Neuronal stem cell (in vitro differentiated cells): ENCODE results near the gene CAMK1D.

Experiments
- DNase-seq: peaks from one replicate; pipeline ENCODE4 v3.0.0-alpha.2; 2013; ENCODE audit warnings: low spot score
- H2AFZ ChIP-seq: one replicate; pipeline ENCODE4 v1.6.1; 2013; ENCODE audit warnings: mild to moderate bottlenecking, low read length, inconsistent platforms
- H2AK5ac ChIP-seq: 2 replicates; pipeline ENCODE4 v1.6.1; 2013; ENCODE audit warnings: low read depth, mild to moderate bottlenecking, inconsistent platforms, low read length, moderate library complexity, mixed read lengths
- H2BK120ac ChIP-seq: 2 replicates; pipeline ENCODE4 v1.6.1; 2013; ENCODE audit warnings: low read depth, mild to moderate bottlenecking, inconsistent platforms, low read length, moderate library complexity, mixed read lengths
- H2BK12ac ChIP-seq: one replicate; pipeline ENCODE4 v1.6.1; 2013; ENCODE audit warnings: low read length, inconsistent platforms
- H2BK15ac ChIP-seq: 2 replicates; pipeline ENCODE4 v1.6.1; 2013; ENCODE audit warnings: mild to moderate bottlenecking, low read length, inconsistent platforms, mixed read lengths
- H2BK5ac ChIP-seq: one replicate; pipeline ENCODE4 v1.6.1; 2013; ENCODE audit warnings: inconsistent platforms, mild to moderate bottlenecking, low read length, moderate library complexity
- H3K14ac ChIP-seq: one replicate; pipeline ENCODE4 v1.6.1; 2013; ENCODE audit warnings: low read length, inconsistent platforms
- H3K18ac ChIP-seq: 2 replicates; pipeline ENCODE4 v1.6.1; 2013; ENCODE audit warnings: low read length, inconsistent platforms
- H3K23ac ChIP-seq: 2 replicates; pipeline ENCODE4 v1.6.1; 2013; ENCODE audit warnings: low read depth, mild to moderate bottlenecking, mixed read lengths, low read length, inconsistent platforms; ENCODE audit not compliant: poor library complexity
- H3K27ac ChIP-seq: replicated peaks from 3 replicates; pipeline ENCODE4 v1.5.1; 2013; ENCODE audit warnings: low read length, inconsistent platforms
- H3K27me3 ChIP-seq, 3 experiments: 2 replicates each; pipeline ENCODE4 v1.6.1; 2013; ENCODE audit warnings: low read length in 3 of 3, mild to moderate bottlenecking in 2 of 3, inconsistent platforms in 1 of 3, low read depth in 1 of 3, mixed read lengths in 1 of 3, moderate library complexity in 1 of 3; ENCODE audit not compliant: control insufficient read depth in 3 of 3, insufficient read depth in 3 of 3
- H3K36me3 ChIP-seq, 2 donors: replicated peaks in 1 of 2; 2 replicates each; pipeline ENCODE4 v1.6.1; 2013; ENCODE audit warnings: low read length in 2 of 2; ENCODE audit not compliant: control insufficient read depth in 2 of 2, insufficient read depth in 2 of 2
- H3K4ac ChIP-seq: 2 replicates; pipeline ENCODE4 v1.6.1; 2013; ENCODE audit warnings: inconsistent platforms, mild to moderate bottlenecking, low read length, moderate library complexity
- H3K4me1 ChIP-seq, 2 donors: 1 replicate in 1 of 2; 2 replicates in 1 of 2; pipeline ENCODE4 v1.6.1; 2013; ENCODE audit warnings: low read length in 2 of 2, low read depth in 1 of 2; ENCODE audit not compliant: control insufficient read depth in 2 of 2, insufficient read depth in 1 of 2
- H3K4me2 ChIP-seq: one replicate; pipeline ENCODE4 v1.6.1; 2013; ENCODE audit warnings: mild to moderate bottlenecking, low read length, inconsistent platforms; ENCODE audit not compliant: insufficient read depth, poor library complexity, severe bottlenecking
- H3K4me3 ChIP-seq, 2 donors: 2 replicates each; pipeline ENCODE4 v1.5.1; 2013; ENCODE audit warnings: low read length in 2 of 2, mild to moderate bottlenecking in 2 of 2, inconsistent platforms in 1 of 2, moderate library complexity in 1 of 2
- H3K79me1 ChIP-seq: one replicate; pipeline ENCODE4 v1.6.1; 2013; ENCODE audit warnings: low read depth, mild to moderate bottlenecking, inconsistent platforms, low read length, moderate library complexity
- H3K9ac ChIP-seq: one replicate; pipeline ENCODE4 v1.6.1; 2013; ENCODE audit warnings: mild to moderate bottlenecking, low read depth, low read length, inconsistent platforms; ENCODE audit not compliant: poor library complexity
- H3K9me3 ChIP-seq, 2 donors: replicated peaks in 1 of 2; 2 replicates each; pipeline versions ENCODE3 to v1.6.1; 2013; ENCODE audit warnings: low read length in 2 of 2, mild to moderate bottlenecking in 2 of 2, inconsistent platforms in 1 of 2, low read depth in 1 of 2, mixed read lengths in 1 of 2, moderate library complexity in 1 of 2; ENCODE audit not compliant: control insufficient read depth in 2 of 2, insufficient read depth in 1 of 2
- H4K8ac ChIP-seq: one replicate; pipeline ENCODE4 v1.6.1; 2013; ENCODE audit warnings: low read depth, mild to moderate bottlenecking, inconsistent platforms, low read length, moderate library complexity
- H4K91ac ChIP-seq: one replicate; pipeline ENCODE4 v1.6.1; 2013; ENCODE audit warnings: low read length, low read depth, mild to moderate bottlenecking, inconsistent platforms; ENCODE audit not compliant: poor library complexity
- WGBS, 2 donors: extraction: QIAGEN DNeasy Blood & Tissue Kit; methylation state at CpG; one replicate each; pipeline ENCODE4 v1.1.7; 2013; ENCODE audit warnings: missing lambda C conversion rate in 2 of 2, mixed read lengths in 1 of 2; ENCODE audit not compliant: insufficient read length in 2 of 2, insufficient replicate concordance in 1 of 2; ENCODE audit errors: extremely low coverage in 2 of 2; 5-methylcytosine and 5-hydroxymethylcytosine counted together

Gene CAMK1D

DNA sequence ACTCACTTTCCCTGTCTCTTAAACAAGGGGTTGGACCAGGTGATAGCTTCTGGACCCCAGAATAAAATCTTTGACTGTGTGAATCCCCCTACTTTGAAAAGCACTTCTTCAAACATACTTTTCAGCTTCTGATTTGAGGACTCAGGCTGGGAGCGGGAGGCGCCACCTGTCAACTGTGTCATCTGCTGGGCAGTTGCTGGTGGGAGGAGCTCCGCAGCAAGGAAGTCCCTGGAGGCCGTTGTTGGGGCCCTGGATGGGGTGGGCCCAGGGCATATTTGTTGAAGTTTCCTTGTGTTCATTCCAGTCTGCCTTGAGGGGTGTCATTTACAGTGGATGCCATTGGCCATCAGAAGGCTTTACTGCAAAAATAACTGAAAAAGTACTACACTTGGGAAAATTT, 454.4 kb downstream of the CAMK1D start:
- whole genome bisulfite sequencing, 2 donors = no CpG with 5 or more reads among the region's 4 CpGs
- H2AFZ ChIP-seq = no peak overlapping the region

DNA sequence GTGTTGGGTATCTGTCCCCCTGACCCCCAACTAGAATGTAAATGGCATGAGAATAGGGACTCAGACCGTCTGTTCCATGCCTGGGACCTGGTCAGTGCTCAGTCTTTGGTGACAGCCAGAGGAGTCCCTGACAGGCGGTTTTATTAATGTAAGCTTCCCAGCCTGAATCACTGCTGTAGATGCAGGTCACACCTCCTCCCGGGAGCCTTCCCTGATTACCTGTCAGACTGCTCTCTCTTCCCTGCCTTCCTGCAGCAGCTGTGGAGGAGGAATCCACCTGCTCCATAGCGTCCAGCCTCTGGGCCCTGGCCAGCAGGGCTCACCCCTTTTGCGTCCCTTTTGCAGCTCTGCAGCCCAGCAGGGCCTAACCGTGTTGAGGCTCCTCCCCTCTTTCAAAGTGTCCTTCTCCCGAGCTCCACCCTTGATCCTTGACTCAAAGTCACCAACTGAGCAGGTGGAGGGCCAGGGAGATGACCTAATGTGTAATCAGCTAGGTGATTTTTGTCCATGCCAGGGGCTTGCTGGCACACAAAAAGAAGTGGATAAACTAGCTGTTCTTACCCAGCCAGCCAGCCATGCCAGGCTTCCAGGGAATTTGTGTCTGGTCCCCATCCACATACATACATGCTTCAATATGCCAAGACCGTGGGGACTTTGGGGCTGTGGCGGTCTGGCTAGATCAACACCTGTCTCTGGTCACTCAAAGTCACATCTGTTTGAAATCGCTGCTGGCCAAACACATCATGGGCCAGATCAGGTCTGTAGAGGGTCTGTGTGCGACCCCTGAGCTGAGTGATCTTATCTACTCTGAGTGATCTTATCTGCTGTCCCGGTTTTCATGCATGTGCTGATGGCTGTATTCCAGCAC, 457.1 kb downstream of the CAMK1D start:
- WGBS, 2 donors = no CpG with 5 or more reads among the region's 12 CpGs
- no peak overlapping the region for H3K14ac ChIP-seq
- no peak overlapping the region for H2BK5ac ChIP-seq
- no peaks in the 10 kb centered on the region for H3K9me3 ChIP-seq
- no peak overlapping the region for H2BK120ac ChIP-seq
- H3K27me3 ChIP-seq = no peaks in the 10 kb centered on the region
- H3K23ac ChIP-seq = no peak overlapping the region
- H4K91ac ChIP-seq = no peak overlapping the region
- H3K36me3 ChIP-seq = no peaks in the 10 kb centered on the region
- H3K4me1 ChIP-seq = no peaks in the 10 kb centered on the region
- H3K9ac ChIP-seq = no peak overlapping the region
- DNase-seq = no peak
- H3K27ac ChIP-seq = no peak overlapping the region
- H3K79me1 ChIP-seq = no peaks in the 10 kb centered on the region
- H3K4ac ChIP-seq = no peak overlapping the region
- no peak overlapping the region for H3K18ac ChIP-seq
- H3K4me3 ChIP-seq = no peak overlapping the region
- H2BK12ac ChIP-seq = no peak overlapping the region
- no peak overlapping the region for H2AFZ ChIP-seq
- H2AK5ac ChIP-seq = no peak overlapping the region
- H2BK15ac ChIP-seq = no peak overlapping the region
- H4K8ac ChIP-seq = no peak overlapping the region
- no peak overlapping the region for H3K4me2 ChIP-seq

More for the DNA sequence above, 454.4 kb downstream of the CAMK1D start:
- Histone ChIP-seq H3K9me3 (no peaks in the 10 kb centered on the region), H2BK120ac (no peak overlapping the region), H3K4ac (no peak overlapping the region), H2AK5ac (no peak overlapping the region), H3K18ac (no peak overlapping the region), H3K9ac (no peak overlapping the region), H2BK15ac (no peak overlapping the region), H3K36me3 (no peaks in the 10 kb centered on the region), H4K8ac (no peak overlapping the region), H3K79me1 (no peaks in the 10 kb centered on the region), H3K4me3 (no peak overlapping the region), H2BK5ac (no peak overlapping the region), H3K27me3 (no peaks in the 10 kb centered on the region), H3K14ac (no peak overlapping the region), H2BK12ac (no peak overlapping the region), H4K91ac (no peak overlapping the region), H3K4me1 (peaks cover 0 to 12% of the 10 kb centered on the region in 2 donors), H3K23ac (no peak overlapping the region), H3K27ac (no peak overlapping the region), H3K4me2 (no peak overlapping the region)
- no peak for DNase-seq

DNA sequence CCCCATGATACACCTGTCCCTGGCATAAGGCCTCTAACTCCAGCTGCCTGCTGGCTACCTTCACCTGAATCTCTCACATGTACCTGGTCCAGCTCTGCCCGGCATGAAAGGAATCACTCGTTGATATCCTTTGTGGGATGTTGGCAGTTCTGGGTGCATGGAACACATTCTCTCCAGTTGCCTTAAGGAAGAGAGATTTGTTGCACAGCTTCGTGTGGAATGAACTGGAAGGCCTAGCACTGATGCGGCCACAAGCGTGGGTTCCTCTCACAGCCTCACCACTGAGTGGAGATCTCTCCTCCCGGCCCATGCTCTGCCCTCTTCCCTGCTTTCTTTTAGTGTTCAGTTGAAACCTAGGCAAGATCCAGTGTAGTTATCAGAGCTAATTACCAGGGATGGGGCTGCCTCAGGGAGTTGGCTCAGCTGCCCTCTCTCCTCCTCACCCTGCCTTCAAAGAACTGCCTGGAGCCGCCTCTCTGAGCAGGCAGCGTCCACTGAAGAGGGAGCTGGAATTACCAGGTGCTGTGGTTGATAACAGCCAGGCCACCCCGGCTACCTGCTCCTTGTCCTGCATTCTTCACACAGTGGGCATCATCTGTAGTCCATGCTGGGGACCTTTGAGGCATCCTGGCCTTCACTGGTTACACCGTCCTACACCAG, 457.9 kb downstream of the CAMK1D start:
- H3K4ac ChIP-seq = no peak overlapping the region
- no peak for DNase-seq
- H3K9me3 ChIP-seq = no peaks in the 10 kb centered on the region
- H2BK5ac ChIP-seq = no peak overlapping the region
- H3K4me2 ChIP-seq = no peak overlapping the region
- no peak overlapping the region for H3K27ac ChIP-seq
- no peak overlapping the region for H3K14ac ChIP-seq
- H3K4me1 ChIP-seq = peaks cover 0 to 1% of the 10 kb centered on the region in 2 donors
- H2BK15ac ChIP-seq = no peak overlapping the region
- H3K9ac ChIP-seq = no peak overlapping the region
- no peak overlapping the region for H3K4me3 ChIP-seq
- H2BK120ac ChIP-seq = no peak overlapping the region
- WGBS, 2 donors = no CpG with 5 or more reads among the region's 10 CpGs
- H3K27me3 ChIP-seq = no peaks in the 10 kb centered on the region
- H4K8ac ChIP-seq = no peak overlapping the region
- H2BK12ac ChIP-seq = no peak overlapping the region
- no peaks in the 10 kb centered on the region for H3K79me1 ChIP-seq
- no peak overlapping the region for H3K23ac ChIP-seq
- H2AFZ ChIP-seq = no peak overlapping the region
- no peaks in the 10 kb centered on the region for H3K36me3 ChIP-seq
- no peak overlapping the region for H2AK5ac ChIP-seq
- H3K18ac ChIP-seq = no peak overlapping the region
- H4K91ac ChIP-seq = no peak overlapping the region

DNA sequence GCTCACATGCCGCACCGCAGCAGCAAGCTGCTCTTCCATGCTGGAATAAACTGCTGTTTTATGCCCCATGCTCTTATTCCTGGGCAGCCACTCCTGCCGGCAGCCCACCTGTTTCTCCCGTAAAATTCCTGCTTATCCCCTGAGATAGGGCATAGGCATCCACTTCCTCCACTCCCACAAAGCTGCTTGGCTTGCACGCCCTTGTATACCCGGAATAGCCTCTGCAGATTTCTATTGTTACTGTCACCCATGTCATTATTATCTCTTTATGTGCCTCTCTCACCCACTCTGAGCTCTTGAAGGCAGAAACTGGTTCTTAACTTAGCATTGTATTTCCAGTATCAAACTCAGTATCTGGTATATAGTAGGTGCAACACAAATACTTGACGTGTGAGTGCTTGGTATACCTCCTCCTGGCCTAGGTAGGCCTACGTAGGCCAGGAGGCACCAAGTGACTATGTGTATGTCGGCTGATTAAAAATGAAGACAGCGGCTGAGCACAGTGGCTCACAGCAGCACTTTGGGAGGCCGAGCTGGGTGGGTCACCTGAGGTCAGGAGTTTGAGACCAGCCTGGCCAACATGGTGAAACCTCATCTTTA, 458.8 kb downstream of the CAMK1D start:
- Histone ChIP-seq H3K18ac (peak overlapping the region; percentile 44), H3K9ac (no peak overlapping the region), H3K36me3 (no peaks in the 10 kb centered on the region), H4K91ac (no peak overlapping the region), H2AFZ (no peak overlapping the region), H2BK5ac (no peak overlapping the region), H3K14ac (no peak overlapping the region), H3K23ac (peak overlapping the region; percentile 61), H3K27me3 (no peaks in the 10 kb centered on the region), H3K4me3 (no peak overlapping the region), H3K4me1 (peaks cover 0 to 1% of the 10 kb centered on the region in 2 donors), H3K9me3 (no peaks in the 10 kb centered on the region), H3K4me2 (no peak overlapping the region), H3K79me1 (no peaks in the 10 kb centered on the region), H2BK15ac (no peak overlapping the region), H2AK5ac (no peak overlapping the region), H3K4ac (no peak overlapping the region), H2BK120ac (no peak overlapping the region), H3K27ac (no peak overlapping the region), H2BK12ac (no peak overlapping the region), H4K8ac (no peak overlapping the region)
- DNase-seq = no peak
- no CpG with 5 or more reads among the region's 11 CpGs for WGBS, 2 donors
